HepG2 (cell line): Measurements from ENCODE around the gene NKD1. TPM values are rescaled to one million over a fixed set of nuclear protein-coding genes. Genes with fewer than 3 reads are reported as not detected.

Source experiments
- CEBPZ ChIP-seq: IDR thresholded peaks from 2 replicates; pipeline ENCODE4 v1.6.1; 2012; ENCODE audit warnings: low read length, improper control_type of control experiment
- DNMT3B ChIP-seq: conservative IDR thresholded peaks from 2 replicates; pipeline ENCODE4 v1.6.1; 2016; ENCODE audit warnings: missing biosample characterization, control low read depth
- KLF11 ChIP-seq: IDR thresholded peaks from 2 replicates; pipeline ENCODE4 v1.6.1; 2016; ENCODE audit warnings: missing compliant biosample characterization
- MEF2D ChIP-seq: sonication (generic); formaldehyde crosslinking; IDR thresholded peaks from 2 replicates; pipeline ENCODE4 v1.5.1; 2020; ENCODE audit warnings: mild to moderate bottlenecking, missing genetic modification reagents
- MTERF4 ChIP-seq: sonication (generic); formaldehyde crosslinking; IDR thresholded peaks from 2 replicates; pipeline ENCODE4 v1.8.0; 2023; ENCODE audit warnings: mild to moderate bottlenecking, missing genetic modification reagents
- MTF2 ChIP-seq: sonication (generic); formaldehyde crosslinking; IDR thresholded peaks from 2 replicates; pipeline ENCODE4 v1.5.0; 2020; ENCODE audit warnings: missing genetic modification reagents, borderline replicate concordance
- NBN ChIP-seq: fragments of 450-650 bp; conservative IDR thresholded peaks from 2 replicates; pipeline ENCODE4 v1.6.1; 2017
- NFE2L1 ChIP-seq: sonication (generic); formaldehyde crosslinking; IDR thresholded peaks from 2 replicates; pipeline ENCODE4 v1.4.0; 2020; ENCODE audit warnings: missing genetic modification reagents, mild to moderate bottlenecking, borderline replicate concordance
- PHF5A ChIP-seq: IDR thresholded peaks from one replicate; pipeline ENCODE4 v1.6.1; 2018; ENCODE audit warnings: low read depth, missing genetic modification reagents; ENCODE audit not compliant: unreplicated experiment
- SSRP1 ChIP-seq: IDR thresholded peaks from 2 replicates; pipeline ENCODE4 v1.6.1; 2016; ENCODE audit warnings: control low read depth
- TCF7L2 ChIP-seq: IDR thresholded peaks from 2 replicates; pipeline ENCODE4 v1.6.1; 2011; ENCODE audit warnings: mild to moderate bottlenecking, low read depth, low read length, moderate library complexity
- ZBTB43 ChIP-seq: sonication (generic); formaldehyde crosslinking; conservative IDR thresholded peaks from 2 replicates; pipeline ENCODE4 v1.4.0; 2020; ENCODE audit warnings: missing genetic modification reagents
- ZGPAT ChIP-seq: IDR thresholded peaks from 2 replicates; pipeline ENCODE4 v1.6.1; 2016; ENCODE audit warnings: mild to moderate bottlenecking
- ZNF10 ChIP-seq: sonication (generic); formaldehyde crosslinking; IDR thresholded peaks from 2 replicates; pipeline ENCODE4 v1.4.0; 2020; ENCODE audit warnings: mild to moderate bottlenecking, low read depth, missing genetic modification reagents, borderline replicate concordance
- ZNF275 ChIP-seq: sonication (generic); formaldehyde crosslinking; IDR thresholded peaks from 2 replicates; pipeline ENCODE4 v1.8.0; 2022; ENCODE audit warnings: missing genetic modification reagents, mild to moderate bottlenecking, inconsistent platforms, borderline replicate concordance
- ZNF670 ChIP-seq: sonication (generic); formaldehyde crosslinking; IDR thresholded peaks from 2 replicates; pipeline ENCODE4 v1.8.0; 2022; ENCODE audit warnings: mild to moderate bottlenecking, missing genetic modification reagents, borderline replicate concordance
- polyA plus RNA-seq, 8 experiments: library from polyadenylated mRNA; depleted of rRNA in 3 of 8; stranded (reverse) in 7 of 8; unstranded in 1 of 8; fragments of >200 nt; fragmentation: Illumina TruSeq in 4 of 8; extraction: Trizol in 4 of 8; gene quantifications; 2 replicates each; pipeline versions ENCODE4 v1.2.1 to v1.2.3, GENCODE V29; 2011 to 2016; ENCODE audit warnings: low read depth in 4 of 8, missing spikeins in 1 of 8, mixed read lengths in 1 of 8; ENCODE audit not compliant: insufficient read depth in 1 of 8
- total RNA-seq, 5 experiments: library from RNA; depleted of rRNA; stranded (reverse); fragments of >200 nt; fragmentation: Illumina TruSeq; extraction: Trizol; gene quantifications; 2 replicates each; pipeline ENCODE4 v1.2.3, GENCODE V29; 2016; ENCODE audit warnings: low read depth in 1 of 5

The NKD1 gene
- total and polyA plus RNA-seq, 2 of the 13 experiments (the other 11 are each of a cell fraction or from before 2014, with no cell fraction given) = 70.4 to 121 TPM

- TF ChIP-seq ZNF275 (CRISPR knock-in tag) (no peak), ZNF10 (no peak), MTF2 (no peak), DNMT3B (peak; percentile 83), CEBPZ (no peak), NFE2L1 (no peak), TCF7L2 (peak; percentile 78), ZBTB43 (0 out of 2 replicates have a peak, but pooled peaks have one; percentile 2), MTERF4 (CRISPR knock-in tag) (no peak), ZNF670 (CRISPR knock-in tag) (no peak), MEF2D (CRISPR knock-in tag) (no peak), ZGPAT (peak; percentile 49), NBN (no peak), SSRP1 (CRISPR knock-in tag) (no peak), PHF5A (CRISPR knock-in tag) (peak; percentile 64), KLF11 (no peak)
Measured at GRCh38 chr16:50616883-50617645, 68.9 kb downstream of the NKD1 start (continued).
